Neural crest cell (in vitro differentiated cells): ENCODE results near the gene ALDH1A3. TPM values are rescaled to one million over a fixed set of nuclear protein-coding genes. Genes with fewer than 3 reads are reported as not detected.
A peak's percentile ranks its signal among the peaks of the same experiment; 100 is the strongest.

ENCODE experiments used
- DNase-seq: peaks from one replicate; pipeline ENCODE4 v3.0.0; 2021; ENCODE audit warnings: low read depth, mixed read lengths, low spot score
- H3K27ac Mint-ChIP-seq: one replicate; pipeline ENCODE4 v1.8.0; 2021; ENCODE audit warnings: mild to moderate bottlenecking, mixed read lengths; ENCODE audit not compliant: unreplicated experiment
- H3K27me3 Mint-ChIP-seq: 2 replicates; pipeline ENCODE4 v1.8.0; 2021; ENCODE audit warnings: low read depth, mild to moderate bottlenecking, mixed read lengths
- H3K36me3 Mint-ChIP-seq: 2 replicates; pipeline ENCODE4 v1.8.0; 2021; ENCODE audit warnings: low read depth, mild to moderate bottlenecking, mixed read lengths
- H3K4me1 Mint-ChIP-seq: 2 replicates; pipeline ENCODE4 v1.8.0; 2021; ENCODE audit warnings: mixed read lengths
- H3K4me3 Mint-ChIP-seq: one replicate; pipeline ENCODE4 v1.8.0; 2021; ENCODE audit warnings: mild to moderate bottlenecking, mixed read lengths
- H3K9me3 Mint-ChIP-seq: 2 replicates; pipeline ENCODE4 v1.8.0; 2021; ENCODE audit warnings: mixed read lengths
- long read RNA-seq: library from polyadenylated mRNA; unstranded; transcript quantifications from one replicate; pipeline ENCODE4 v2.0.0, GENCODE V29; 2020
- total RNA-seq: library from RNA; stranded (reverse); gene quantifications from 2 replicates; pipeline ENCODE4 v1.2.1, GENCODE V29; 2021
- TF ChIP-seq, protein P1 (sequence below): fragments of 200-600 bp; sonication (generic); conservative IDR thresholded peaks from 2 replicates; pipeline ENCODE4 v1.5.0; 2021; ENCODE audit warnings: antibody characterized with exemption, mild to moderate bottlenecking

The ALDH1A3 gene
- 8.0 and 9.2 TPM in 2 replicates for total RNA-seq
- long read RNA-seq, transcript ALDH1A3-201 (13 exons, 3,924 nt): major isoform, 7 of 12 reads
- long read RNA-seq, partial matches to known transcripts: 2 of 12 reads
- long read RNA-seq, other reads (novel, unspliced or antisense): 1 of 12 reads

GRCh38 chr15:100879464-100880138 is at the start of gene ALDH1A3:
TSS of gene ALDH1A3 (plus strand) at chr15:100879831. CDS start at chr15:100879908, 77 bp downstream.
- no peak within 1 kb of the TSS for H3K27ac Mint-ChIP-seq
- TF ChIP-seq, protein P1, sequence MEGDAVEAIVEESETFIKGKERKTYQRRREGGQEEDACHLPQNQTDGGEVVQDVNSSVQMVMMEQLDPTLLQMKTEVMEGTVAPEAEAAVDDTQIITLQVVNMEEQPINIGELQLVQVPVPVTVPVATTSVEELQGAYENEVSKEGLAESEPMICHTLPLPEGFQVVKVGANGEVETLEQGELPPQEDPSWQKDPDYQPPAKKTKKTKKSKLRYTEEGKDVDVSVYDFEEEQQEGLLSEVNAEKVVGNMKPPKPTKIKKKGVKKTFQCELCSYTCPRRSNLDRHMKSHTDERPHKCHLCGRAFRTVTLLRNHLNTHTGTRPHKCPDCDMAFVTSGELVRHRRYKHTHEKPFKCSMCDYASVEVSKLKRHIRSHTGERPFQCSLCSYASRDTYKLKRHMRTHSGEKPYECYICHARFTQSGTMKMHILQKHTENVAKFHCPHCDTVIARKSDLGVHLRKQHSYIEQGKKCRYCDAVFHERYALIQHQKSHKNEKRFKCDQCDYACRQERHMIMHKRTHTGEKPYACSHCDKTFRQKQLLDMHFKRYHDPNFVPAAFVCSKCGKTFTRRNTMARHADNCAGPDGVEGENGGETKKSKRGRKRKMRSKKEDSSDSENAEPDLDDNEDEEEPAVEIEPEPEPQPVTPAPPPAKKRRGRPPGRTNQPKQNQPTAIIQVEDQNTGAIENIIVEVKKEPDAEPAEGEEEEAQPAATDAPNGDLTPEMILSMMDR: no peak
- H3K4me3 Mint-ChIP-seq: peak within 1 kb of the TSS; percentile 90
- no peaks in the 10 kb centered on the region for H3K9me3 Mint-ChIP-seq
- H3K4me1 Mint-ChIP-seq: peaks cover 15% of the 10 kb centered on the region
- H3K36me3 Mint-ChIP-seq: no peaks in the 10 kb centered on the region
- DNase-seq: no peak
- H3K27me3 Mint-ChIP-seq: peaks cover 88% of the 10 kb centered on the region

- H3K4me3 Mint-ChIP-seq: no peak overlapping the region
- H3K4me1 Mint-ChIP-seq: no peaks in the 10 kb centered on the region
- no peak for DNase-seq
- H3K27ac Mint-ChIP-seq: no peak overlapping the region
- no peaks in the 10 kb centered on the region for H3K27me3 Mint-ChIP-seq
- TF ChIP-seq, protein P1: no peak
- H3K36me3 Mint-ChIP-seq: peaks cover 3% of the 10 kb centered on the region
- peaks cover 16% of the 10 kb centered on the region for H3K9me3 Mint-ChIP-seq
Observed at GRCh38 chr15:100831467-100831866, 48.2 kb upstream of the ALDH1A3 start.

DNA sequence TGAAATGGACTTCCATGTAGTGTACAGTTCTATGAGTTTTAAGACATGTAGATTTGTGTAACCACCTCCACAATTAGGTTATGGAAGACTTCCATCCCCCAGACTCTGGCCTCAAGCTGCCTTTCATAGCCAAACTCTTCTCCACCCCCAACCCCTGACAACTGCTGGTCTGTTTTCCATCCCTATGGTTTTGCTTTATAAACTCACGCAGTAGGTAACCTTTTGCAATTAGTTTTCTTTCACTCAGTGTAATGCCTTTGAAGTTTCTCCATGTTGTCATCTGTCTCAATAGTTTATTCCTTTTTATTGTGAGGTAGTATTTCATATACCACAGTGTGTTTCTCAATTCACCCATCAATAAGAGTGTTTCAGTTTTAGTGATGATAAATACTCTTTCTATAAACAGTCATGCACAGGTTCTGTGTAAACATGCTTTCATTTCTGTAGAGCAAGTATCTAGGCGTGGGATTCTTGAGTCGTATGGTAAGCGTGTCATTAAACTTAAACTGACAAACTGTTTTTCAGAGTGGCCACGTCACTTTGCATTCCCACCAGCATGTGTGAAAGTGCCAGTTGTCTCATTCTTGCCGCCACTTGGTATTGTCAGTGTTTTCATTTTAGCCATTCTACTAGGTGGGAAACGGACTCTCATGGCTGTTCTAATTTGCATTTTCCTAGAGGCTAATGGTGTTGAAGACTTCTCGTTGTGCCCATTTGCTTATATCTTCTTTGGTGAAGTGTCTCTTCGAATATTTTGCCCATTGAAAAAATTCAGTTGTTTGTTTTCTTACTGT is 47.3 kb upstream of the ALDH1A3 start:
- H3K36me3 Mint-ChIP-seq: peaks cover under 1% of the 10 kb centered on the region
- H3K27ac Mint-ChIP-seq: no peak overlapping the region
- peaks cover 15% of the 10 kb centered on the region for H3K9me3 Mint-ChIP-seq
- H3K27me3 Mint-ChIP-seq: no peaks in the 10 kb centered on the region
- no peak overlapping the region for H3K4me3 Mint-ChIP-seq
- TF ChIP-seq, protein P1: no peak
- DNase-seq: no peak
- H3K4me1 Mint-ChIP-seq: no peaks in the 10 kb centered on the region

GRCh38 chr15:100833417-100834389 is 45.9 kb upstream of the ALDH1A3 start:
- TF ChIP-seq, protein P1: no peak
- Mint-ChIP-seq H3K27ac (no peak overlapping the region), H3K36me3 (no peaks in the 10 kb centered on the region), H3K9me3 (peaks cover 10% of the 10 kb centered on the region), H3K4me3 (no peak overlapping the region), H3K27me3 (no peaks in the 10 kb centered on the region), H3K4me1 (no peaks in the 10 kb centered on the region)
- no peak for DNase-seq

- peaks cover 10% of the 10 kb centered on the region for H3K9me3 Mint-ChIP-seq
- no peak overlapping the region for H3K27ac Mint-ChIP-seq
- no peak for DNase-seq
- H3K4me3 Mint-ChIP-seq: no peak overlapping the region
- no peaks in the 10 kb centered on the region for H3K27me3 Mint-ChIP-seq
- TF ChIP-seq, protein P1: no peak
- H3K36me3 Mint-ChIP-seq: no peaks in the 10 kb centered on the region
- no peaks in the 10 kb centered on the region for H3K4me1 Mint-ChIP-seq
Observed at GRCh38 chr15:100834731-100835130, 44.9 kb upstream of the ALDH1A3 start.
